HUDEP-2 (cell line): ENCODE measurements around the gene SNAP23.
"Not testable (repeated sequence)": the region's sequence is repeated elsewhere in the genome, so short reads cannot be mapped to it uniquely, and the experiment has no call there.

Source experiments
- DNase-seq, 76 experiments: peaks; one replicate each; lab custom pipeline; 2025; ENCODE audit not compliant: unreplicated experiment in 76 of 76; lab: John Stamatoyannopoulos, UW

SNAP23 gene

DNA sequence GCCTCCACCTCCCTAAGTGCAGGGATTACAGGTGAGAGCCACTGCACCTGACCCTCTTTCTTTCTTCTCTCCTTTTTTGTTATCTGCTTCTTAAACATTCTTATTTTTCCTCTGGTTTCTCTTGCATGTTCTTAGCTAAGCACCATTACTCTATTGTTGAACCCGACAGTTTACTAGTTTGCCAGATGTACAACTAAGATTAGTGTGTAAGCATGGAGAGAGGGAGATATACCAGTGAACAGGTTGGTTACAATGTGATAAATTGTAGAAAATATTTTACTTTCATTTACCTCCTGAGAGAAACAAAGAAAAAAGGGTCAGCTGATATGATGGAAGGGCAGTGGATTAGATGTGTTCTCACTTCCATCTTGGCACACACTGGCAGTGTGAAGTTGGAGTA lies 58.1 kb downstream of the SNAP23 start:
- peak in 1 of 76 experiments; percentile 30 for DNase-seq

DNA sequence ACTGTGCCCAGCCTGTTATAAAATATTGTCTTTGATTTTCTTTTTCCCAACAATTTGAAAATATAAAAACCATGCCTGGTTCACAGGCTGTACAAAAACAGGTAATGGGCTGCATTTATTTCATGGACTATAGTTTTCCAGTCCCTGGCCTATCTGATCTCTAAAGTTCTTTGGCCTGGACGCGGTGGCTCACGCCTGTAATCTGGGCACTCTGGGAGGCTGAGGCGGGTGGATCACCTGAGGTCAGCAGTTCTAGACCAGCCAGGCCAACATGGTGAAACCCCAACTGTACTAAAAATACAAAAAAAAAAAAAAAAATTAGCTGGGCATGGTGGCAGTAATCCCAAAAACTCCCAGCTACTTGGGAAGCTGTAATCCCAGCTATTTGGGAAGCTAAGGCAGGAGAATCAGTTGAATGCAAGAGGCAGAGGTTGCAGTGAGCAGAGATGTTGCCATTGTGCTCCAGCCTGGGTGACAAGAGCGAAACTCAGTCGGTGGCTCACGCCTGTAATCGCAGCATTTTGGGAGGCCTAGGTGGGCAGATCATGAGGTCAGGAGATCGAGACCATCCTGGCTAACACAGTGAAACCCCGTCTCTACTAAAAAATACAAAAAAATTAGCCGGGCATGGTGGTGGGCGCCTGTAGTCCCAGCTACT lies 61.2 kb downstream of the SNAP23 start:
- not testable (repeated sequence) for DNase-seq

DNA sequence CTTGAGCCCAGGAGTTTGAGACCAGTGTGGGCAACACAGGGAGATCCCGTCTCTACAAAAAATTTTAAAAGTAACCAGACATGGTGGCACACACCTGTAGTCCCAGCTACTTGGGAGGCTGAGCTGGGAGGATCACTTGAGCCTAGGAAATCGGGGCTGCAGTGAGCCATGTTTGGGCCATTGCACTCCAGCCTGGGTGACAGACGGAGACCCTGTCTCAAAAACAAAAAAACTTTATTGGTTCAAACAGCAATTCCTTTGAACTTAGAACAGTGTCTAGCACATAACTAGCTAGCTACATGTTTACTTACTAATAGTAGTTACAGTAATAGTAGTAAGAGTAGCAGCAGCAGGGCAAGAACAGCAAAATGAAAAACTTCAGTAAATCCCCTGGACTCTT lies 63.3 kb downstream of the SNAP23 start:
- no peak for DNase-seq

DNA sequence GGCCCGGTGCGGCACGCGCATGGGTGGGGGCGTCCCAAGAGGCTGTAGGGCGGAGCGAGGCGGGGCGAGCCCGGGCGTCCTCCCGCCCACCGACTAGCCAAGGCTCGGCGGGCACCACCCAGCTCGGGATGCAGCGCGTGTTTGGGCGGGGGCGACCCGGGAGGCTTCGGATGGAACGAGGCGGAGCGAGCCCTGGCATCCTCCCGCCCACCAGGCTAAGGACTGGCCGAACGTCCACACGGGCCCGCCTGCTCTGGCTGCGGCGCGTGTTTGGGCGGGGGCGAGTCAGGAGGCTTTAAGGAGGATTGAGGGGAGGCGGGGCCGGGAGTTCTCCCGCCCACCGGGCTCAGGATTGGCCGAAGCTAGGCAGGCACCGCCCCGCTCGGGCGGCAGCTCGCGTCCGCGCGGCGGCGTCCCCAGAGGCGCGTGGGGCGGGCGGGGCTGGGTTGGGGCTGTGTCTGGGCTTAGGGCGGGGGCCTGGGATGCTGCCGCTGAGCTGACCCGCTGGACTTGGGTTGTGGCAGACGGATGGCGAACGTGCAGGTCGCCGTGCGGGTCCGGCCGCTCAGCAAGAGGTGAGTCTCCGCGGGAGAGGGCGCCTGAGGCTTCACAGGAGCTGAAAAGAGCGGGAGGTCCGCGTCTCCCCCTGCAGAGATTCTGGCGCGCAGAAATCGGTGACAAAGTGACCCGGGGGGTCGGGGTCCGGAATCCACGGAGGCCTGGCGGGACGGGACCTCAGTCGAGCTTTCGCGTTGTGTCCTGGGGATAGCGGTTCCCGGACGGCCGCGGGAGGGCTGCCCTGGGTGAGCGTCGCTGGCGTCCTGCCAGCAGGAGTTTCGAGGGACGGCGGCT lies 80.0 kb downstream of the SNAP23 start, which contains the start of gene STARD9:
TSS of gene STARD9 (plus strand) at position 419 of the 852 bp plus-strand sequence. CDS start at position 529, 110 bp downstream.
- peak; percentile 77 to 99 (median 98) for DNase-seq

DNA sequence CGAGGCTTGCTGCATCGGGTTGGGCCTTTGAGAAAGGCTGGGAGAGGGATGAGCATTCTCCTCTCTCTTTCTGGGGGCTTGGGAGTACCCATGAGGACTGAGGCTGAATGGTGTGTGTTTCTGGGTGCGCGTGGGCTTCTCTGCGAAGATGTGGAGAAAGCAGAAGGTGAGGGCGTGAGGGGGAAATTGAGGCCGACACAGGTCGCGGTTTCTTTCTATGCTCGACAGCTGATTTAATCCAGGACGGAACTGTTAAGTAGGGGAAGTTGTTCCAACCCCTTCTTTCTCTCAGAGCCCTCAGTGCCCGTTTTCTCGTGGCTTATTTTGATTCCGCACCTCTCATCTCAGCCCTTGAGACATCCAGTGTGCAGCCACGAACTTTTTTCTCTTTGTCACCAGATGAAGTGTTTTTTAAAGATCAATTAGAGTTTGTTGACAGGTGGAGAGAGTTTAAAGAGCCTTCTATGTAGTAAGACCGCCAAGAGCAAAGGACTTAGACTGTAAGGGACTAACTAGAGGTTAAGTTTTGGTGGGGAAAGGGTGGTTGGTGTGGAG lies 80.7 kb downstream of the SNAP23 start:
- no peak for DNase-seq

DNA sequence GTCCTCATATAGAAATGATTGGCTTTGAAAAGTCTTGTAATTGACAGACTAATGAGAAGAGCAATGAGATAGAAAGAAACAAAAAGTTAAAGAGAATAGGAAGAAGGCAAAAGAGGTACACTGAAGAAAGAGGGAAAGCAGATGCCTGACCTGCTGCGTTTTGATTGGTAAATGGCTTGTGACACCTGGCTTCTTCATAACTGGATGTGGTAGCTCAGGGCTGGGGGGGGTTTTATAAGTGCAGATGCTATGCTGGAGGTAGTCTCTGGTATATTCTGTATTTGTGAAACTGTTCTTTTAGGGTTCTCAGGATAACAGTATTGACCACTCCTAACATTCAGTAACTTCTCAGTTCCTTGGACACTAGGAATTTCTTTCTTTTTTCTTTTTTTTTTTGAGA lies 81.3 kb downstream of the SNAP23 start:
- no peak for DNase-seq

DNA sequence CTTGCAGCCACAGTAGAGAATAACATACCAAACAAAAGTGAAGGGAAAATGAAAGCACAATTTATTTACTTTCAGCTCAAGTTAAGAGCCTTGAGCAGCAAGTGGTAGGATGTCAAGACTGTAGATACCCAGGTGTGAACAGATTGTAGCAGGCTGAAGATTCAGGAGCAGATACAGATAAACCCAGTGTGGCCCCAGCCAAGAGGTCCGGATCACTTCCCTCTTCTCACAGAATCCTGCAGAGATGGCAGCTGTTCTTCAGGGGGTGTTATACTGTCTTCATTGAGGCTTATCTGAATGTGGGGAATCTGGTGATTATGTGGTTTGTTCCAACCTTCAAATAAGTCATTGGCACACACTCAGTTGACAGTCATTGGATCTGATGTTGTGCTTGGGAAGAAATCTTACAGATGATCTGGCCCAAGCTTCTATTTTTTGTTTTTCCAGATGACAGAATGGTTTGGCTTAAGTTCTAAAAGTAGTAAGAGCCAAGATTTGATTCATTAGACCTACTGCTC lies 82.1 kb downstream of the SNAP23 start:
- DNase-seq = no peak

DNA sequence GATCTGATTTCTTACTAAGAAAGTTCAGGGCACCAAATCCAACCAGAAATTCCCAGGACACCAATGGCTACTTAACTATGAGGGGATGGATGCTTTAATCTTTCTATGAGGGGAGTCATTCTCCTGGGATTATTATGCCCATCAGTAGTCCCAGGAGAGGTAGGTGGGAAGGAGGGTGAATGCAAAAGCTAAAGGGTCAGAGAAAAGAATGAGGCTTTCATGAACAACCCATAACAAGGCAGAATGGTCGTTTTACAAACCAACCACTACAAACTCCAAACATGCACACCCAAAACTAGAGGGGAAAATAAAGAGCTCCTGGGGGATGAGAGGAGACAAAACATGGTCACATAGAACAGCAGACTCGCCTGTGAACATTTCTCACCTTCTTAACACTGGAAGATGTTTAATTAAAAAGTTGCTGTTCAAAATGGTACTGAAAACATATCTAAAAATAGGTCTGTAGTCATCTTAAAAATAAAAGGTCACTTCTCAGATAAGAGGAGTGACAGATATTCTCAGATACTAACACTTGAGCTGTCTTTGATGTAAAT lies 83.6 kb downstream of the SNAP23 start:
- DNase-seq = no peak

DNA sequence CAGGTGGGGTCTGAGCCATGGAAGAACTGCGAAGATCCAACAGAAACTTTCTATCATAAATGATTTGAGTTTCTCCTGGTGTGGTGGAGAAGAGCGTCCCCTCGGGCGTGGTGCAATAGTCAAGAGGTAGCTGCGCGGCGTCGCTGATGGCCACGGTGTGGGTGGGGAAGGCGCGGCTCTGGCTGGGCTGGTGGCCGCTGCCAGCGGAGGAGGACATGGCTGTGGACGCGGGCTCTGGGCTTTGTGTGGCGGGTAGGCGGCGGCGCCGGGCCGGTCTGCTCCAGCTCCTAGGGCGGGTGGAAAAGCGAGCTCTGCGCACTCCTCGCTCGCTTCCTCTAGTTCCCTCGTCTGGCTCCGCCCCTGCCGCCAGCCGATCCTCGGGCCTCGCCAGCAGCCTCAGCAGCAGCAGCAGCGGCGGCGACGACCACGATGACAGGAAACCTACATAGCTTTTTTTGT lies 85.9 kb downstream of the SNAP23 start:
- peak in 57 of 76 experiments; percentile 7 to 70 (median 43) for DNase-seq
